SK-N-SH (cell line): ENCODE results near the gene CRYBG3. TPM values are rescaled to one million over a fixed set of nuclear protein-coding genes. Genes with fewer than 3 reads are reported as not detected.

Experiments used
- CTCF ChIA-PET: fragments of 300-600, 350-600 bp; formaldehyde crosslinking; extraction: SDS; loops from one replicate; lab custom pipeline; 2021; lab: Yijun Ruan, JAX
- POLR2A ChIA-PET: fragments of 350-600 bp; sonication (Branson Sonifier 250); formaldehyde crosslinking; extraction: SDS; loops from one replicate; lab custom pipeline; 2020; ENCODE audit warnings: antibody characterized with exemption, inconsistent platforms; lab: Yijun Ruan, JAX
- DNase-seq: peaks from one replicate; pipeline ENCODE4 v3.0.0; 2012
- H2AFZ ChIP-seq: fragments of 200-600 bp; sonication (generic); 2 replicates; pipeline ENCODE4 v1.8.1; 2016; ENCODE audit warnings: antibody characterized with exemption, mild to moderate bottlenecking, low read depth
- H3F3A ChIP-seq: fragments of 200-600 bp; sonication (generic); replicated peaks from 2 replicates; pipeline ENCODE3; 2016; ENCODE audit warnings: antibody characterized with exemption, mild to moderate bottlenecking; ENCODE audit not compliant: insufficient read depth
- H3K27ac ChIP-seq, 2 experiments: fragments of 200-500 bp in 1 of 2; fragments of 200-600 bp in 1 of 2; sonication (Bioruptor generic) in 1 of 2; sonication (generic), shearing (Covaris generic) in 1 of 2; 2 replicates each; pipeline versions ENCODE4 v1.5.1 to v1.6.1; 2014 to 2016; ENCODE audit warnings: low read depth in 2 of 2, inconsistent platforms in 1 of 2, low read length in 1 of 2, mild to moderate bottlenecking in 1 of 2, mixed read lengths in 1 of 2
- H3K27me3 ChIP-seq: fragments of 200-600 bp; sonication (generic), shearing (Covaris generic); 2 replicates; pipeline ENCODE4 v1.6.1; 2016; ENCODE audit warnings: mixed run types; ENCODE audit not compliant: insufficient read depth
- H3K36me3 ChIP-seq, 2 experiments: fragments of 200-500 bp in 1 of 2; fragments of 200-600 bp in 1 of 2; sonication (Bioruptor generic) in 1 of 2; sonication (generic) in 1 of 2; replicated peaks in 1 of 2; 2 replicates each; pipeline versions ENCODE3 to v1.5.1; 2014 to 2016; ENCODE audit warnings: low read length in 1 of 2, mild to moderate bottlenecking in 1 of 2; ENCODE audit not compliant: insufficient read depth in 2 of 2, control insufficient read depth in 1 of 2
- H3K4me1 ChIP-seq, 2 experiments: fragments of 200-500 bp in 1 of 2; fragments of 200-600 bp in 1 of 2; sonication (Bioruptor generic) in 1 of 2; sonication (generic), shearing (Covaris generic) in 1 of 2; 2 replicates each; pipeline versions ENCODE4 v1.5.1 to v1.6.1; 2014 to 2016; ENCODE audit warnings: low read depth in 1 of 2, low read length in 1 of 2, mixed run types in 1 of 2; ENCODE audit not compliant: insufficient read depth in 2 of 2, control insufficient read depth in 1 of 2
- H3K4me2 ChIP-seq: fragments of 200-600 bp; sonication (generic), shearing (Covaris generic); 2 replicates; pipeline ENCODE4 v1.6.1; 2017; ENCODE audit warnings: mixed run types
- H3K4me3 ChIP-seq, 2 experiments: fragments of 200-500 bp in 1 of 2; fragments of 200-600 bp in 1 of 2; sonication (Bioruptor generic) in 1 of 2; sonication (generic), shearing (Covaris generic) in 1 of 2; 2 replicates each; pipeline versions ENCODE4 v1.5.1 to v1.8.1; 2014 to 2016; ENCODE audit warnings: low read depth in 2 of 2, inconsistent platforms in 1 of 2, low read length in 1 of 2, mild to moderate bottlenecking in 1 of 2, mixed read lengths in 1 of 2, moderate library complexity in 1 of 2
- H3K79me2 ChIP-seq: fragments of 200-600 bp; sonication (generic); 2 replicates; pipeline ENCODE4 v1.8.1; 2017; ENCODE audit warnings: mild to moderate bottlenecking; ENCODE audit not compliant: insufficient read depth
- H3K9ac ChIP-seq: fragments of 200-600 bp; sonication (generic); 2 replicates; pipeline ENCODE4 v1.6.1; 2017; ENCODE audit warnings: mixed run types
- H3K9me2 ChIP-seq: fragments of 200-600 bp; sonication (generic); 2 replicates; pipeline ENCODE4 v1.6.1; 2017; ENCODE audit warnings: mixed run types
- H3K9me3 ChIP-seq: fragments of 200-600 bp; sonication (generic); 2 replicates; pipeline ENCODE4 v1.6.1; 2017; ENCODE audit warnings: mixed run types, mild to moderate bottlenecking, moderate library complexity
- H4K20me1 ChIP-seq: fragments of 200-600 bp; sonication (generic); 2 replicates; pipeline ENCODE4 v1.6.1; 2017; ENCODE audit warnings: mild to moderate bottlenecking, mixed run types; ENCODE audit not compliant: insufficient read depth
- CHD2 ChIP-seq: fragments of 150-350 bp; IDR thresholded peaks from 2 replicates; pipeline ENCODE4 v1.6.1; 2018; ENCODE audit warnings: low read length; ENCODE audit not compliant: partially characterized antibody
- EZH2phosphoT487 ChIP-seq: fragments of 200-600 bp; sonication (generic); IDR thresholded peaks from 2 replicates; pipeline ENCODE4 v1.6.1; 2017; ENCODE audit warnings: low read depth, mixed run types, mild to moderate bottlenecking, antibody characterized with exemption, moderate library complexity, borderline replicate concordance
- FOSL2 ChIP-seq: IDR thresholded peaks from 2 replicates; pipeline ENCODE4 v1.4.0; 2012; ENCODE audit warnings: low read depth, mild to moderate bottlenecking, moderate library complexity, borderline replicate concordance
- GATA2 ChIP-seq: sonication (generic); formaldehyde crosslinking; IDR thresholded peaks from 2 replicates; pipeline ENCODE4 v1.5.0; 2020; ENCODE audit warnings: mild to moderate bottlenecking, missing genetic modification reagents
- IRF3 ChIP-seq: fragments of 150-350 bp; IDR thresholded peaks from 2 replicates; pipeline ENCODE4 v1.6.1; 2016; ENCODE audit warnings: mild to moderate bottlenecking, low read depth, low read length
- MXI1 ChIP-seq: IDR thresholded peaks from 2 replicates; pipeline ENCODE4 v1.6.1; 2012; ENCODE audit warnings: mild to moderate bottlenecking, low read depth, low read length, improper control_type of control experiment
- NFIC ChIP-seq: IDR thresholded peaks from 2 replicates; pipeline ENCODE4 v1.4.0; 2012; ENCODE audit warnings: borderline replicate concordance
- RAD21 ChIP-seq: IDR thresholded peaks from 2 replicates; pipeline ENCODE4 v1.6.1; 2012; ENCODE audit warnings: mild to moderate bottlenecking, low read length
- RFX5 ChIP-seq: IDR thresholded peaks from 2 replicates; pipeline ENCODE4 v1.6.1; 2012; ENCODE audit warnings: mild to moderate bottlenecking, improper control_type of control experiment, low read length
- TAF1 ChIP-seq: IDR thresholded peaks from 2 replicates; pipeline ENCODE4 v1.6.1; 2012; ENCODE audit warnings: low read depth, mild to moderate bottlenecking, low read length, moderate library complexity, borderline replicate concordance
- WGBS: methylation state at CpG from one replicate; pipeline ENCODE4 v1.1.6; 2017; ENCODE audit warnings: low lambda C conversion rate; 5-methylcytosine and 5-hydroxymethylcytosine counted together
- polyA plus RNA-seq, 3 experiments: library from polyadenylated mRNA; depleted of rRNA; stranded (reverse); fragments of >200 nt; gene quantifications; 2 replicates each; pipeline ENCODE4 v1.2.3, GENCODE V29; 2012

CRYBG3 gene
- polyA plus RNA-seq, 1 of the 3 experiments (the other 2 are of a cell fraction): 2.4 TPM

DNA sequence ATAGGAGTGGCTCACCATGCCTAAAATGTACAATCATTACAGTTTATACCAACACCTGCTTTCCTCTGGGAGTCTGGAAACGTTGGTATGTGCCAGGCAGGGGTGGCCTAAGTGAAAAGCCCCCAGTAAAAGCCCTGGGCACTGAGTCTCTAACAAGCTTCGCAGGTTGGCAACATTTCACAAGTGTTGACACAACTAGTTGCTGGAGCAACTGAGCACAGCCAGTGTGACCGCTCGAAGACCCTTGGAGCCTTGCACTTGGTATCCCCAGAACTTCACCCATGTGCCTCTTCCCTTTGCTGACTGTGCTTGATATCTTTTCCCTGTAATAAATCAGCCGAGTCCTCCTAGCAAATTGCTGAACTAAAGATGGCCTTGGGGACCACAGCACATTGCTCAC is 147.7 kb downstream of the CRYBG3 start:
- no peak overlapping the region for H3K27ac ChIP-seq
- ChIA-PET CTCF (no interaction called here), POLR2A (no interaction called here)
- no peaks in the 10 kb centered on the region for H3K27me3 ChIP-seq
- H3K79me2 ChIP-seq: peaks cover 11% of the 10 kb centered on the region; the same call in 1 of the 2 replicates
- H3K9me2 ChIP-seq: no peaks in the 10 kb centered on the region
- TF ChIP-seq MXI1 (no peak), FOSL2 (no peak)
- no peak overlapping the region for H2AFZ ChIP-seq
- no peak overlapping the region for H3K9ac ChIP-seq
- H3F3A ChIP-seq: no peaks in the 10 kb centered on the region
- H3K36me3 ChIP-seq: peaks cover 16 to 17% of the 10 kb centered on the region in 2 experiments
- WGBS: 78% methylated on average over 4 of the region's 5 CpGs
- H3K4me2 ChIP-seq: no peak overlapping the region
- DNase-seq: no peak
- H3K9me3 ChIP-seq: no peaks in the 10 kb centered on the region
- peaks cover 7 to 12% of the 10 kb centered on the region in 2 experiments; a peak in 3 of 4 replicates for H3K4me1 ChIP-seq
- no peaks in the 10 kb centered on the region for H4K20me1 ChIP-seq
- no peak overlapping the region for H3K4me3 ChIP-seq

- CTCF ChIA-PET: no interaction called here
Observed at GRCh38 chr3:97970156-97970555, 148.3 kb downstream of the CRYBG3 start.

DNA sequence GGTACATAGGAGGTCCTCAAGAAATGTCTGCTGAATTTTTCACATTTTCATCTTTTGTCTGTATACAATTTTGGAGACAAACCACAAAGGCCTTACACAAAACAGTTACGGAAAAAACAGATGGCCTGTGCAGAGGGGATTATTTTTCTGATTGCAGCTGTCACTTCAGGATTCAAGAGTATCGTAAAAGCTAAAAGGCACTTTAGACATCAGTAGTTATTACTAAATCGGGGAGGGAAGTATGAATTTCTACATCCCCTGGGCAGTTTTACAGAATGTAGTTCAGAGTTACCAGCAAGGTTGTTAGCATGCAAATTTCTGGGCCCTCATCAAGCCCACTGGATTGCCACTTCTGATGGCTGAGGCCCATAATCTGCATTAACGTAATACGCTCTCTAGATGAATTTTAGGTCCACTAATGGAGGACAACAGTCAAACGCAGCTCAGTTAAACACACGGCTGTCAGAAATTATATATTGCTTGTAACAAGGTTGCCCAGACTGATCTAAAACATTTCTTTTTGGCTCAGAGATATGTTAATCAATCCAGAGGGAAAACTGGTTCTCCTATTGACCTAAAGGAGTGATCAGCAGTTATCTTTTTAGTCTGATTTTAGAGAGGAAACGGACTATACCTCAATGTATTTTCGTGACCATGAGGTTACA is 149.3 kb downstream of the CRYBG3 start:
- peaks cover 7 to 12% of the 10 kb centered on the region in 2 experiments; a peak in 3 of 4 replicates for H3K4me1 ChIP-seq
- peaks cover 11% of the 10 kb centered on the region; the same call in 1 of the 2 replicates for H3K79me2 ChIP-seq
- H3K36me3 ChIP-seq: peaks cover 10 to 13% of the 10 kb centered on the region in 2 experiments
- H3K4me2 ChIP-seq: peak overlapping the region; percentile 84
- ChIA-PET CTCF (interaction anchor here (0.6 to 1.5 kb wide), 3 partner anchors 31 to 86 kb away, joined by 3 to 8 read pairs (median 4); no protein-coding TSS in a partner anchor), POLR2A (interaction anchor here (0.9 to 1.2 kb wide), 2 partner anchors 150 to 207 kb away, joined by 3 to 5 read pairs; partner anchors contain the start of genes ARL6 and CRYBG3)
- peak overlapping the region; percentile 99; the same call in 1 of the 2 replicates for H2AFZ ChIP-seq
- 83% methylated on average over 9 of the region's 9 CpGs for WGBS
- peak overlapping the region; percentile 58 to 64 for H3K4me3 ChIP-seq
- no peaks in the 10 kb centered on the region for H3K27me3 ChIP-seq
- TF ChIP-seq NFIC (no peak), EZH2phosphoT487 (no peak), IRF3 (no peak), RFX5 (no peak), CHD2 (no peak), TAF1 (no peak), RAD21 (no peak)
- H3K9me2 ChIP-seq: no peaks in the 10 kb centered on the region
- H3K27ac ChIP-seq: no peak overlapping the region; a peak in 1 of 4 replicates
- peak overlapping the region; percentile 51; the same call in 1 of the 2 replicates for H3K9ac ChIP-seq
- H3K9me3 ChIP-seq: no peaks in the 10 kb centered on the region
- DNase-seq: peak; percentile 25
- H3F3A ChIP-seq: no peaks in the 10 kb centered on the region
- H4K20me1 ChIP-seq: no peaks in the 10 kb centered on the region

More at GRCh38 chr3:97970156-97970555, 148.3 kb downstream of the CRYBG3 start:
- no peak overlapping the region for H3K4me2 ChIP-seq
- peaks cover 7 to 12% of the 10 kb centered on the region in 2 experiments; a peak in 3 of 4 replicates for H3K4me1 ChIP-seq
- no peak for TF ChIP-seq IRF3
- no peak for TF ChIP-seq GATA2
- no peak for TF ChIP-seq CHD2
- no peak overlapping the region for H3K4me3 ChIP-seq
- peaks cover 11% of the 10 kb centered on the region; the same call in 1 of the 2 replicates for H3K79me2 ChIP-seq
- no peak overlapping the region for H3K27ac ChIP-seq
- 93% methylated on average over 1 of the region's 1 CpG for WGBS
- no peaks in the 10 kb centered on the region for H3K9me2 ChIP-seq
- peaks cover 16 to 17% of the 10 kb centered on the region in 2 experiments for H3K36me3 ChIP-seq
- POLR2A ChIA-PET: no interaction called here
- no peak overlapping the region for H2AFZ ChIP-seq
- no peak for DNase-seq
- H3K9ac ChIP-seq: no peak overlapping the region
- no peaks in the 10 kb centered on the region for H3K9me3 ChIP-seq
- no peaks in the 10 kb centered on the region for H3F3A ChIP-seq
- no peaks in the 10 kb centered on the region for H3K27me3 ChIP-seq
- no peaks in the 10 kb centered on the region for H4K20me1 ChIP-seq
